Activated T-cell treated with anti-CD3 and anti-CD28 coated beads, Interleukin-2, amount 50 U/mL, for 48 hours (primary cell): ENCODE results near the gene GOLGA8N.
"Not testable (repeated sequence)": the region's sequence is repeated elsewhere in the genome, so short reads cannot be mapped to it uniquely, and the experiment has no call there.

Experiments used
- DNase-seq, 2 experiments: peaks; one replicate each; pipeline ENCODE4 v3.0.0-alpha.2; 2020

GOLGA8N gene

DNA sequence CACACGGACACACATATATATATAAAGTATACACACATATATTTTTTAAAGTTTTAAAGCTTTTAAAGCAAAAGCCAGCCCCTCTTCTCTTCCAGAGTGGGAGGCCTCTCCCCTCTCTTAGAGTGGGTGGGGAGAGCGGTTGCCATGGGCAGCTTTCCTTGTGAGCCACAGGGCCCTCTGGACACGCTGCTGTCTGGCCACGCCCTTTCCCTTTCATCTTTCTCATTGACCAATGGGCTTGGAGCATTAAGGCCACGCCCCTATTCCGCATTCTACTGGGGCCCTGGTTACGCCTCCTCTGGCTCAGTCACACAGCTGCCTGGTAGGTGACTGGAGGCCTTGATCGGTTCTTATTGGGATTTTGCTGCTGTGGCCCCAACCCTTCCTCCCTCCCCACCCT, at the start of gene GOLGA8N:
GOLGA8N (plus strand) TSS at position 306 of the 400 bp plus-strand sequence.
- not testable (repeated sequence) for DNase-seq

DNA sequence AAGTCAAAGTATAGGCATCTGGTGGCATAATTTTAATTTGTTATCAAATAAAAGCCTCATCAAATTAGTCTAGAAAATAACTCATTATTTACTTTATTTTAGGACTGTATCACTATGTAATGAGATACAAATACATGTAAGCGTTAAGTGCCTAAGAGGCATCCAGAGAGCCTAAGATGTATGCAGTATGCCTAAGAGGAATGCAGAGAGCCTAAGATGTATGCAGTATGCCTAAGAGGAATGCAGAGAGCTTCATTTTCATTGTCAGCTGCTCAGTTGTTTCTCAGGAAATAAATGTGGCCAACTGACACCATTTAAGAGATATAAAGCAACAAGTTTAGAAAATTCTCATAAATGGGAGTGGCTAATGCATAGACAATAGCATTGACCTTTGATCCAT, 49.8 kb upstream of the GOLGA8N start:
- DNase-seq: not testable (repeated sequence)

- DNase-seq: not testable (repeated sequence)
These were observed 48.1 kb upstream of the GOLGA8N start for GRCh38 chr15:32545129-32545528.

DNA sequence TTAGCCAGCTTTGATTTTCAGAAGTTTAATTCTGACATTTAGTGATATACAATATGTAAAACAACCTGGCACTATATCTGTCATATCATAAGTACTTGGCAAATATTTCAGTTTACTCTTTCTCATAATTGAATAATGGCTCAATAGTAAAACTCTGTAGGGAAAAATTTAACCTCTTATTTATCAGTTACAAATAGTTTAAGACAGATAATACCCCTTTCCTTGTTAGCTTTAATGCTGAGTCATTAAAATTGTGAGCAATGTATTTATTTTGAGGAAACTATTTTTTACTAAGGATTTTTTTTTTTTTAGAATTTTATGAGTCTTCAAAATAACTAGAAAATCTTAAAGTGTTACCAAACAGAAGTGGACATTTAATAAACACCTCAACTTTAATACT, 38.7 kb upstream of the GOLGA8N start:
- not testable (repeated sequence) for DNase-seq

GRCh38 chr15:32562198-32562597, 31.1 kb upstream of the GOLGA8N start:
- not testable (repeated sequence) for DNase-seq

DNA sequence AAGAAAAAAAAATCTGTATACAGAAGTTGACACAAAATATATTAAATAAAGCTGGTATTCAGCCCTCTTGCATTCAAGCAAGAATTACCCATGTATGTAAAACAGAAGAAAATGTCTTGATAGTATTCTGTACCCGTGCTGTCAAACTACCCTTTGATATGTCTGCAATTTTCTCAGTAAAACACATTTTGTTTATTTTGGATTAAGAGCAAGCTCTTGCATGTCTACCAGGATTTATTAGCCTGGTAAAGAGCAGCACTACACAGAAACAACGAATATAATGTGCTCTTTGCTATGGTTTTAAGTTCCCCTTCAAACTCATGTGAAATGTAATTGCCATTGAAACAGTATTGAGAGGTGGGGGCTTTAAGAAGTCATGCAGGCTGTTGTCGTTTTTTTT, 24.3 kb upstream of the GOLGA8N start:
- not testable (repeated sequence) for DNase-seq

DNA sequence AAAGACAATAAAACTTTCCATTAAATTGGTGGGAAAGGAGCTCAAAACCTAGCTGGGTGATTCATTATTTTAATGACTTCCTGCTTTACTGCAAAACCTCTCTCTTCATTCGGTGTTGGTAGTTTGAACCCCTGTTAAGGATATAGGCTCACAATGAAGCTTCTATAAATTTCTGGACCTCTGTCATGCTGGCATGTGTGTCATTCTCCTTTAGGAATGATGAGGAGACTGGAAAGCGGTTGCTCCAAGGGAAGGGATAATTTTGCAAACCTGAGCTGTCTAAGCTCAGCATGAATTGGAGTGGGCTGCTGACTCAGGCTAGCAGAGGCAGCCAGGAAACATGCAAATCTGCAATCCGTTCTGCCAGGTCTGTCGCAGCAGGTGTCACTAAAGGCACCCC, 14.8 kb upstream of the GOLGA8N start:
- peak in 1 of 2 experiments; percentile 17 for DNase-seq

GRCh38 chr15:32585844-32586243, 7.4 kb upstream of the GOLGA8N start:
- not testable (repeated sequence) for DNase-seq

DNA sequence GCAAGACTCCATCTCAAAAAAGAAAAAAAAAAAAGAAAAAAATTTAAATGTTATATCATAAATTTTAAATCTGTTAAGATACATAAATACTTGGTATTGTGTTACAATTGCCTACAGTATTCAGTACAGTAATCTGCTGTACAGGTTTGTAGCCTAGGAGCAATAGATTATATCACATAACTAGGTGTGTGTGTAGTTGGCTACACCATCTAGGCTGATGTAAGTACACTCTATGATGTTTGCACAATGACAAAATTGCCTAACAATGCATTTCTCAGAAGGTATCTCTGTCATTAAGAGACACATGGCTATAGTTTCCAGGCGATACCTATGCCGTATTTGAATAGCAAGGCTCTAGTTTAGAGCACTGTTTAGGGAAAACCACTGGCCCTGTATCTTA, 16.3 kb downstream of the GOLGA8N start:
- DNase-seq: not testable (repeated sequence)

GRCh38 chr15:32610719-32611118, 17.5 kb downstream of the GOLGA8N start:
- DNase-seq: not testable (repeated sequence)

GRCh38 chr15:32614712-32615050, 21.4 kb downstream of the GOLGA8N start:
- DNase-seq: not testable (repeated sequence)

DNA sequence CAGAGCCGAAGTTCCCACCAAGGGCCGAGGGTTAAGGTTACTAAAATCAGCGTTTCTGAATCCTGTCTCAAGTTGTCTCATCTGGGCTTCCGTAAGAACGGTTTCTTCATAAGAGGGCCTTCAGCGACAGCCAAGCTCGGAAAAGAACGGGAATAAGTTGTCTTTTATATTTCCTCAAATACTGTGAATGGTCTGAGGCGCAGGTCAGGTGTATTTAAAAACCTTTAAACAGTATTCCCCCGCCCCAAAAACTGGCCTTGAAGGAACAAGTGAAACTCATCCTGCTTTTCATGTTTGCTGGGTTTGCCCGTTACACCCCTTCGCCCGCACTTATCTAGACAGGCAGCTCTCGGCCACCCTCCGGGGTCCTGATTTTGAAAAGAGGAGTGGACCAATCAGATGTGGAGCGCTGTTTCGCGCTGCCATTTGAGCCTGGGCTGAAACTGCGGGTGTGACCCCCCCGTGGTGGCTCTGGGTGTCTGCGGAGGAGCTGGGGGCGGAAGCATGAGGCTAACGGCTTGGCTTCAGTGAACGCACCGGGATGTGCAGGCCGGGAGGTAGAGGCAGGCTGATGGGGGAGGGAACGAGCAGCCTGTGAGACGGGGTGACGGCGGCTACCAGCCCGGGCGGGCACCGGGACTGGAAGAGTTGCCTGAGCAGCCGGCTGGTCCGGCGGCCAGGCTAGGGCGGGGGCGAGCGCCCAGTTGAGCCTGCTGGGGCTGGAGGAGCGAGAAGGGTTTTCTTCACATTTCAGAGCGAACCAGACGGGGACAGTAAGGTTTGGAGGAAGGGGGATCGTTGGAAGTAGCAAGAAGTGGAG, 22.0 kb downstream of the GOLGA8N start, which contains the start of gene ARHGAP11A:
ARHGAP11A (plus strand) TSS at position 454 of the 820 bp plus-strand sequence. CDS start 708 bp downstream, outside the sequence.
- peak; percentile 91 for DNase-seq

GRCh38 chr15:32615871-32616426, 22.7 kb downstream of the GOLGA8N start:
- DNase-seq: peak in 1 of 2 experiments; percentile 40

DNA sequence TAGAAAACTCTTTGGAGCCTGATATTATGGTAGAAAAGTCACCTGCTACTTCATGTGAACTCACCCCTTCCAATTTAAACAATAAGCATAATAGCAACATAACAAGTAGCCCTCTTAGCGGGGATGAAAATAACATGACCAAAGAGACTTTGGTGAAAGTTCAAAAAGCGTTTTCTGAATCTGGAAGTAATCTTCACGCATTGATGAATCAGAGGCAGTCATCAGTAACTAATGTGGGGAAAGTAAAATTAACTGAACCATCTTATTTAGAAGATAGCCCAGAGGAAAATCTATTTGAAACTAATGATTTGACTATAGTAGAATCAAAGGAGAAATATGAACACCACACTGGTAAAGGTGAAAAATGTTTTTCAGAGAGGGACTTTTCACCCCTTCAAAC, 43.2 kb downstream of the GOLGA8N start:
- no peak for DNase-seq

- DNase-seq: no peak
These were observed 43.8 kb downstream of the GOLGA8N start for GRCh38 chr15:32636908-32637567.

DNA sequence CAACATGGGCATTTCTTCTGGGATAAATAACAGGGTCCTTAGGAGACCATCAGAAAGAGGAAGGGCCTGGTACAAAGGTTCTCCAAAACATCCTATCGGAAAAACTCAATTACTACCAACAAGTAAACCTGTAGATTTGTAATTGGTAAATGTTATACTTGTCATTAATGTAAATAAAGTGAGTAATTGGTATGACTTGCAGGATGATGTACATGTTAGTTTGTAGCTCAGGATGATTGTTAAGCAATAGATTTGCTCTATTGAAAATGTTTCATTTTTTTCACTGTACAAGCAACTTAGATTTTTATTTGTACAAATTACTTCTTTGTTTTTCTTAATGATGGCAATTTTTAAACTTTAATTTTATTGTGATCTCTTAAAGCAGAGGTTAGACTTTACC, 44.4 kb downstream of the GOLGA8N start:
- no peak for DNase-seq

GRCh38 chr15:32641517-32642059, 48.3 kb downstream of the GOLGA8N start, which contains the start of gene SCG5:
Gene SCG5, plus strand, starts transcription at chr15:32641710. Its CDS starts 1,883 bp downstream, at chr15:32643593.
- DNase-seq: no peak

GRCh38 chr15:32642667-32643435, 49.6 kb downstream of the GOLGA8N start:
- DNase-seq: no peak

- no peak for DNase-seq
These were observed 50.7 kb downstream of the GOLGA8N start for GRCh38 chr15:32643907-32644445.

DNA sequence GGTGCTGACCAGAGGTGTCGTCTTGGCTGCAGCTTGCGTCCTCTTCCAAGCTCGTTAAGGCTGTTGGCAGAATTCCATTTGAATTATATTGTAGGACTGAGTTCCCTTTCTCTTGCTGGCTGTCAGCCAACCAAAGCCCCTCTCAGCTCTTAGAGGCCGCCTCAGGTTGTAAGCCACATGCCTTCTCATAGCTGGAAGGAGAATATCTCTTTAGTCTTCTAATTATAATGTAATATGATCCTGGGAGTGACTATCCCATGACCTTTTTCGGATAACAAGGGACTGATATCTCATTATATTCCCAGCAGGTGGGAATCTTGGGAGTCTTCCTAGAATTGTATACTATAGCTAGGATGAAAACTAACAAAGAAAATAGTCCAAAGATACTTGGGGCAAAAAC, 53.0 kb downstream of the GOLGA8N start:
- DNase-seq: no peak

- no peak for DNase-seq
These were observed 56.1 kb downstream of the GOLGA8N start for GRCh38 chr15:32649342-32649741.

DNA sequence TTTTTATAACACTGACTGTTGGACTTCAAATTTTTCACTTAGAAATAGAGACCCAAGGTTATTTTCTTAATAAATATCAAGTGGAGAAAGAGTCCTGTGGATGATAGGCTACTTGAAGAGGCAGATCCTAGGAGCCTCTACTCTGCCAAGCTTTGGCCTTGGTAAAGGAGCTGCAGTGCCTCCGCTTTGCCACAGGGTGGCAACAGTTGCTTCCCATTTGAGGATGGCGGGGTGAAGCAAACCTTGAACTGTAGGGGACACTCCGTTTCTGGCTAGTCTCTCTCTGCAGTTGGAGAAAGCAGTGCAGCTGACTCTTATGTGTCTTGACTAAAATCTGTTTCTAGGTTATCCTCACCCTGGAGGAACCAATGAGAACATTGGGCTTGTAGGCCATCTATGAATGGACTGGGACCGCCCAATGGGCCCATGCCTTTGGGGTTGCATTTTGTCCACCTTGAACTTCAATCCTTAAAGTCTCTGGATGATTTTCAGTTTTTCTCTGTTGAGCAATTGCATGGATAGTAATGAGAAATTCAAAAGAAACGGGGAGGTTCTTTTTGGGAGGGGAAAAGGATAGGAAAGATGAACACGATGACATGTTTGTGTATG, 58.1 kb downstream of the GOLGA8N start:
- peak; percentile 60 to 64 for DNase-seq
